NCI-H2227 treated with DMSO at 0.1 percent for 48 hours (cell line): ENCODE results near the gene RAB5B.
"Not testable (repeated sequence)": the region's sequence is repeated elsewhere in the genome, so short reads cannot be mapped to it uniquely, and the experiment has no call there.

Source experiments
- DNase-seq: peaks from one replicate; lab custom pipeline; 2025; lab: John Stamatoyannopoulos, UW

The RAB5B gene

DNA sequence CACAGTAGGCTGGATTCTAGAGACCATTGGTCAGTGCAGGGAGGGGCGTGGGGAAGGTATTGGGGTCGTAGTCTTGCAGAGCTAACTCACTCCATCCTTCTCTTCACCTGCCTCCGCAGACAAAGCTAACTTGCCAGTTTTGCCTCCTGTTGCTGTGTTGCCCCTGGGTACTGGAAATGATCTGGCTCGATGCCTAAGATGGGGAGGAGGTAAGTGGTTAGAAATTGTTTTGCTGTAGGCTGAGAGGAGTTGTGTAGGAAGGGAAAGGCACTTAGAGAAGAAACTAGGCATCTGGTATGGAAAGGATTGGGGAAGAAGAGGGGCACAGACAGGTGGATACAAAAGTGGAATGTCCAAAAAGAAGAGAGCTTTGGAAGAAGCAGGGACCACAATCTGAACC is 31.8 kb upstream of the RAB5B start:
- no peak for DNase-seq

DNA sequence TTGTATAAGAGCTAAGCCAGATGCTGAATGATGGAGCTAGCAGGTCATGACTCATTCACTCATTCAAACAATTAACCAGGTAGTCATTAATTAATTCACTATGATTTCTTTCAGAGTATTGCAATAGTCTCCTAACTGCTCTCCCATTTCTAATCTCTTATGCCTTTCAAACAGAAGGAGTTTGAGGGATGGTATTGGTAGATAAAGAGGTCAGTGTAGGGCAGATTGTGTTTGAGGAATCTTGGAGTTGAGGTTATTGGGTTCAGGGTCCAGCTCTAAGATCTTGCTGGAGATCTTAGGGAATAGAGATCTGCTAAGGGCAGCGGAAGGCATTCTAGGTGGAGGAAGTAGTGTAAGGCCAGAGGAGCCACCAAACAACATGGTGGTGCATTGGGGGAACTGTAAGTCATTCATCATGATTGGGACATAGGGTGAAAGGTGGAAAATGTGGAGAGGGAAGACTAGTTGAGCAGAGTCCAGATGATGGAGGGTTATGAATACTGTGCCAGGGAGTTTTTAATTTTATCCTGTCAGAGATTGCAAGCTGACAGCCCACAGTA is 31.2 kb upstream of the RAB5B start:
- no peak for DNase-seq

DNA sequence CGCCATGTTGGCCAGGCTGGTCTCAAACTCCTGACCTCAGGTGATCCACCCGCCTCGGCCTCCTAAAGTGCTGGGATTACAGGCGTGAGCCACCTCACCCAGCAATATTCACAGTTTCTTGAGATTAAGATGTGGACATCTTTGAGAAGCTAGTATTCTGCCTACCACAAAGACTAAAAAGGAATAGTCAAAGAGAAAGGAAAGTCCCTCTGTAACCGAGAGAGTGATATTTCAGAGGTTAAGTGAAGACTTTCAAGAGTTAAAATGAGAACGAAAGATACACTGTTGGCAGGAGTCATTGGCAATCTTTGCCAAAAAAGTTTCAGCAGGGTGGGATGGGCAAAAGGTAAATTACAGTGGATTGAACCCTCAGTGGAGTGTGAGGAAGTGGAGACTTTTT is 27.3 kb upstream of the RAB5B start:
- no peak for DNase-seq

DNA sequence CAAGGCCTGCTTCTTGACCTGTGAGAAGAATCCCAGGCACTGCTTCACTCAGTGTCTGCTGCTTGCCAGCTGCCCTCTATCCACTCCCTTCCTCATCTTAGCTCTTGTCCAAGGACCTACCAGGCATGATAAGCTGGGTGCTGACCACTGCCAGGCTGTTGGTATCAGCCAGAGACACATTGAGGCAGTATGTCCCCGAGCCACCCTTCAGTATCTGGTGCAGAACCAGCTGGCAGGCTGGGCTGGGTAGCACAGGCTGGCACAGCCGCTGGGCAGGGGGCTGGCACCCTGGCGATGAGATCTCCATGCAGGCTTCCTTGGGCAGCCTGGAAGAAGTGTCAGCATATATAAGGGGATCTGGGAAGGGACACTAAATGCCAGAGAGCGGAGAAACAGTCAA is 18.5 kb upstream of the RAB5B start:
- DNase-seq: no peak

DNA sequence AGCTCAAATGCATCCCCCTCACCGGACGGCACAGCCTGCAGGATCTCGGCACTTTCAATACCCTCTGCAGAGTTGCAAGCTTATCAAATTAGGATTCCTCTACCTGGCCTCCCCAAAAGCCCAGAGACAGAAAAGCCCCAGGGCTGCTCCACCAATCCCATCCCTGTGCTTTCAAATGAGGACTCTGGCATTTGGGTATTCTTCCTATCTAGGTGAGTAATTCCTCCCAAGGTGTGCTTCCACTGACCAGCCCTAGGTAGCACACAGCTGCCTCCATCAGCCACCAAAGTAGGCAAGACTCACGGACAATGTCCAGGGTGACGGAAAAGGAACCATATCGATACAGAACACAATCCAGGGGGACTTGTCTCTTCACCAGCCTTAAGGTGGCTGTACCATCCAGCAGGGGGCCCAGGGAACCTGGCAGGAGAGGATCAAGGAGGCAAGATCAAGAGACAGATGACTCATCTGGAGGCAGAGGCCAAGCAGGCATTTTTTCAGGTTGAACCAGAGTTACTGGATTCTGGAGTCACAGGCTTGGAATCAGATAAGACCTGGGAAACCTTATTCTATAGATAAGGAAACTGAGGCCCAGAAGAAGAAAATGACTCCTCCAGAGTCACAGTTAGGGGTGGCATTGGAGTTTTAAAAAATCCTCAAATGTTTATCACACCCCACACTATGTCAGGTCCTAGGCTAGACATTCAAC is 17.9 kb upstream of the RAB5B start:
- DNase-seq: no peak

DNA sequence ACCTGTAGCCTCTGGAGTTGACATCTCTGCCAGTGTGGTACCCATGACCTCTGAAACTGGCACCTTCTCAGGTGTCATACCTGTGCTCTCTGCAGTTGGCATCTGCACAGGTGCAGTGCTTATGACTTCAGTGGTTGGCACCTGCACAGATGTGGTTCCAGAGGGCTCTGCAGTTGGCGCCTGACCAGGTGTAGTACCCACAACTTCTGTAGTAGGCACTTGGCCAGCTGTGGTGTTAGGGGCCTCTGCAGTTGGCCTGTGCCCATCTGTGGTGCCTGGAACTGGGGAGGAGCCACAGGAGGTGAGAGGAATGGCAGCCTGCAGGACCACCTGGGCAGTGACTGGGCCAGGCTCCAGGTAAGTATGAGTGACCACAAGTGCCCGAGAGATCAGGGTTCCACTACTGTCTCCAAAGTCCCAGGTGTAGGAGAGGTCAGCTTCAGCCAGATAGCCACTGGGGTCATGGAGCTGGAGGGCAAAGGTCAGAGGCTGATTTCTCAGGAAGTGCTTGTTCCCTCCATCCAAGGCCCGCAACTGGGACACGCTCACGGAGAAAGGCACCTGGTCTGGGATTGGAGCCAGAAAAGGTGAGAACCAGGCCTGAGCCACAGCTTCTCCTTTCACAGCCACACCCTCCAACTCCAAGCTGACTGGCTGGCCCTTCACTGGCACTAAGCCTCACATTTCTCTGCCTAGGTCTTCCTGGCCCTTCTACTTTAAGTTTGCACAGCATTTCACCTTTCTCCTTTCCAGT is 16.6 kb upstream of the RAB5B start:
- DNase-seq: no peak

DNA sequence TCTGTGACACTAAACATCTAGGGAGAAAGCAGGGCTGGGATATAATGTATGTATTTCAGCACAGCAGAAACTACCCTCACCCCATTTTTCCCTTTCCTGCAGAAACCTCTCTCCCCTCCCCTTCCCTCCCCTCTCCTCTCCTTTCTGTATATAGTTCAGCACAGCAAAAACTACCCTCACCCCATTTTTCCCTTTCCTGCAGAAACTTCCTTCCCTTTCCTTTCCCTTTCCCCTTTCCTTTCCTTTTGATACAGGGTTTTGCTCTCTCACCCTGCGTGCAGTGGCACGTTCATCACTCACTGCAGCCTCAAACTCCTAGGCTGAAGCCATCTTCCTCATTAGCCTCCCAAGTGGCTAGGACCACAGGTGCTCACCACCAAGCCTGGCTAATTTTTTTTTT is 10.1 kb upstream of the RAB5B start:
- DNase-seq: no peak

DNA sequence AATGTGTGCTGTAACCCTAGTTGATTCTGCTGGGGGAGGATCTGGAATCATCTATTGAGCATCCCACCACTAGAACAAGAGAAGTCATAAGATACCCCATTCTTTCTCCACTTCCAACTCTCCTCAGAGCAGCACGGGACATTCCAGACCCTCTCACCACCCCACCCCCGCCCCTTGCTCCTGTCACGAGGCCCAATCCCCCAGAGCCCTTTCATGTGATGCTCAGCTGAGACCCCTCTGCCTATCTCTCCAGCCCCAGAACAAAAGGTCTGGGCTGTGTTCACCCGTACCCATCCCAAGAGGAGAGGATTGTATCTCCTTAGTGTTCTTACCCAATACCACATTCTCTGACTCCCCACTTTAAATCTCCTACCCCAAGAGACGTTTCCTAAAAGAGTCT is 8.6 kb upstream of the RAB5B start:
- DNase-seq: no peak

DNA sequence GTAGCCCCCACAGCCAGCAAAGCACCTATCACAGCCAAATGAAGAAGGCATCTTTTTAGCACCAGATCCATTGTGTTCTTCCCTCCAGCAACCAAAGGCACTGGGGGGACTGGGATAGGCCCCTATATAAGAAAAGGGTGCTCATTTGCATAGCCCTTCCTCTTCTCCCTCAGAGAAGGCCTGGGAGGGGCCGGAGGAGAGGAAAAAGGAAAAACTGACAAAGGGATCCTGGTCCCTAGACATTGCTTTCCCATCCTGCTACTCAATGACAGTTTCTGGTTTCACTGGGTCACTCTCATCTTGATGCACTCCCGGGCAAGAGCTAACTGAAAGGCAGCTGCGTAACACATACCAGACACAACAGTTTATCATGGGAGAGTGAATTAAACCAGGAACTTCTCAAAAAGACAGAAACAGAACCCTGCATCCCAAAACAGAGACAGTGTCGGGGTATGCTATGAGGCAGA is 7.9 kb upstream of the RAB5B start, which contains the start of gene PMEL:
PMEL (minus strand) TSS at position 102 of the 467 bp plus-strand sequence; CDS start at position 71, 31 bp downstream.
- DNase-seq: no peak

DNA sequence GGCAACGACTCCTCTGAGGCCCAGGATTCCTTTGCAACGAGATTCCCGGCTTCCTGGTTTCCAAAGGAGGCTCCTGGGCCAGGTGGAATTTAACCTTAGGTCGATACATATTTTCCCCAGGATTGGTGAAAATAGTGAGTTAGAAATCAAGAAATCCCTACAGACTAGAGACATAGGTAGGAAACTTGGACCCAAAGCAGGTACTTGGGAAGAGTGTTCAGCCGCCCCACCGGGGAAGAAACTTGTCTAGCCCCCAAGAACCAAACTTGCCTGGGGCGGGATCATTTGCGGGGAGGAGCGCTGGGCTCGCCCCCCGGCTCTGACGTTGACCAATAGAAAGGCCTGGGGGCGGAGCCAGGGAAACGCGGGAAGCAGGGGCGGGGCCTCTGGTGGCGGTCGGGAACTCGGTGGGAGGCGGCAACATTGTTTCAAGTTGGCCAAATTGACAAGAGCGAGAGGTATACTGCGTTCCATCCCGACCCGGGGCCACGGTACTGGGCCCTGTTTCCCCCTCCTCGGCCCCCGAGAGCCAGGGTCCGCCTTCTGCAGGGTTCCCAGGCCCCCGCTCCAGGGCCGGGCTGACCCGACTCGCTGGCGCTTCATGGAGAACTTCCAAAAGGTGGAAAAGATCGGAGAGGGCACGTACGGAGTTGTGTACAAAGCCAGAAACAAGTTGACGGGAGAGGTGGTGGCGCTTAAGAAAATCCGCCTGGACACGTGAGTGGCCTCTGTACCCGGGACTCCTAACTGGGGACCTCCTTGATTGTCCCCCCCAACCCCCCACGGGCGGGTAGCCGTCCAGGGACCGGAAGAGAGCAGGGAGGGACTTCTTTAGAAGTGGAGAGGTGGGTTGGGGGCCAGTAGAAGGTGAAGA is 7.2 kb upstream of the RAB5B start, which contains the start of gene CDK2:
CDK2 (plus strand) TSS at position 423 of the 874 bp plus-strand sequence; CDS start at position 602, 179 bp downstream.
- DNase-seq: peak; percentile 65

DNA sequence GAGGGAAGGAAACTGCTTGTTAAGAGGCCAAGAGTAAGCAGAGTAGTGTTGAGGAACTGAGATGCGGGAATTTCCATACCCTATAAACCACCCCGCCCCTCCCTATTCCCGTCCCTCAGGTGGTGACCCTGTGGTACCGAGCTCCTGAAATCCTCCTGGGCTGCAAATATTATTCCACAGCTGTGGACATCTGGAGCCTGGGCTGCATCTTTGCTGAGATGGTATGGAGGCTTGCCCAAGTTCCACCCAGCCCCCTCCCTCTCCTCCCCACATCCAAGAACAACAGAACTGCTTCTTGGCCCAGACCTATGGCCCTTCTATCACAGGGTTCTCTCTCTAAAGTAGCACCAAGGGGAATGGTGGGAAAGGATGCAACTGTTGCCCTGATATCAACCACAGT is 4.5 kb upstream of the RAB5B start:
- DNase-seq: no peak

DNA sequence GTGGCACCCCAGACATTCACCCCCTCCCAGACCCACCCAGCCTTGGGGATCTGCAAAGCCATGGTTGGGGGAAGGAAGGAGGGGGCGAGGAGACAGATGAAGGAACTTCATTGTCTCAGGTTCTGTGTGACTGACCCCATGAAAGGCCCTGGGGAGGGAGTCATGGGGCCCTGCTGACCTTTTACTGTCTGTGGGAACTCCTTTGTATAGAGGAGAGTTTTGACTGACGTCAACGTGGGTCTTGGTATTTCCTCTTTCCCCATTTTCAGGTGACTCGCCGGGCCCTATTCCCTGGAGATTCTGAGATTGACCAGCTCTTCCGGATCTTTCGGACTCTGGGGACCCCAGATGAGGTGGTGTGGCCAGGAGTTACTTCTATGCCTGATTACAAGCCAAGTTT is 3.1 kb upstream of the RAB5B start:
- no peak for DNase-seq

DNA sequence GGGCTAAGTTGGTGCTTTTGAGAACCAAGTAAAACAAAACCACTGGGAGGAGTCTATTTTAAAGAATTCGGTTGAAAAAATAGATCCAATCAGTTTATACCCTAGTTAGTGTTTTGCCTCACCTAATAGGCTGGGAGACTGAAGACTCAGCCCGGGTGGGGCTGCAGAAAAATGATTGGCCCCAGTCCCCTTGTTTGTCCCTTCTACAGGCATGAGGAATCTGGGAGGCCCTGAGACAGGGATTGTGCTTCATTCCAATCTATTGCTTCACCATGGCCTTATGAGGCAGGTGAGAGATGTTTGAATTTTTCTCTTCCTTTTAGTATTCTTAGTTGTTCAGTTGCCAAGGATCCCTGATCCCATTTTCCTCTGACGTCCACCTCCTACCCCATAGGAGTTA is 1.8 kb upstream of the RAB5B start:
- no peak for DNase-seq

DNA sequence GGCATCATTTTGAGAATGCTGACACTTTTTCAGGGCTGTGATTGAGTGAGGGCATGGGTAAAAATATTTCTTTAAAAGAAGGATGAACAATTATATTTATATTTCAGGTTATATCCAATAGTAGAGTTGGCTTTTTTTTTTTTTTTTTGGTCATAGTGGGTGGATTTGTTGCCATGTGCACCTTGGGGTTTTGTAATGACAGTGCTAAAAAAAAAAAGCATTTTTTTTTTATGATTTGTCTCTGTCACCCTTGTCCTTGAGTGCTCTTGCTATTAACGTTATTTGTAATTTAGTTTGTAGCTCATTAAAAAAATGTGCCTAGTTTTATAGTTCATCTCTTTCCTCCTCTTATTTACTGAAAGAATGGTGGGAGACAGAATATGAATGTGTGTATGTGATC is 1.4 kb upstream of the RAB5B start:
- no peak for DNase-seq

DNA sequence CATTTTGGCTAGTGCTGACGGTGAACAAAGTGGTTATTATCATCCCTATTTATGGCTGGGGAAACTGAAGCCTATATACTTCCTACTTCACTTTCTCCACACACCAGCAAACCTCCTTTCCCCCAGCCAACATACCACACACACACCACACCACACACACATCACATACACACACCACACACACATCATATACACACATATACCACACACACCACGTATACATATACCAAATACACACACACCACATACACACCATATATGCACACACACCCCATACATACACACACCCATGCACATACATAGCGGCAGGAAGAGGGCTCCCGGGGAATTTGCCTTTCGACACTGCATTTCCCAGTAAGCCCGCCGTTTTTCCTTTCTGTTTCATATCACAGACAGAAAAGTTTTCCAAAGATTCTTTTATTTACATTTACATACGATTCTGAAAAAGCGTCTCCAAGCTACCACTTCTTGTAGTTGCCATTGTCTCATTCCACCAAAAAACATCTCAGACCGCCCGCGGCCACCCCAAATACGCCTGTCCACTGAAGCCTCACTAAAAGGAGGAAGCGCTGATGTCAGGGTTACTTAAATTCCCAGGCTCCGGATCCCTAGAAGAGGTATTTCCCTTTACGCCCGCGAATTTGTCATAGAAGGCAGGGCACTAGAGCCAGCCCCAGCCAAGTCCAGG is 823 bp upstream of the RAB5B start:
- DNase-seq: no peak

DNA sequence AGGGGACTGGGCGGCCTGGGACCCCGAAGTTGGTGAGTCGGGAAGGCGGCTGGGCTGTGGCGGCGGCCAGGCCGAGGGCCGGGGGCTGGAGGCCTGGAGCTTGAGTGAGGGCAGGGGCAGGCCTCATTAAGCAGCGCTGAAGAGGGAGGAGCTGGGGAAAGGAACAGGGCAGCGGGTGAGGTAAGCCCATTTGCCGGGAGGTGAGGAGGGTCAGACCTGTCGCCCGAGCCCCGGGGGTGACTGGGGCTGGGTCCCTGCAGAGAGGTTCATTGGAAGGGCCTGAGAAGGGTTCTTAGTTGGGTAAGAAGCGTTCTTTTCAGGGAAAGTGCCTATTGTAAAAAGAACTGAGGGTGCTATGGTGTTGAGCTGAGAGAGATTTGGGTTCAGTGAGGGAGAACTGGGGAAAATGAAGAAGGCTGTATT is 441 bp downstream of the RAB5B start:
- no peak for DNase-seq

DNA sequence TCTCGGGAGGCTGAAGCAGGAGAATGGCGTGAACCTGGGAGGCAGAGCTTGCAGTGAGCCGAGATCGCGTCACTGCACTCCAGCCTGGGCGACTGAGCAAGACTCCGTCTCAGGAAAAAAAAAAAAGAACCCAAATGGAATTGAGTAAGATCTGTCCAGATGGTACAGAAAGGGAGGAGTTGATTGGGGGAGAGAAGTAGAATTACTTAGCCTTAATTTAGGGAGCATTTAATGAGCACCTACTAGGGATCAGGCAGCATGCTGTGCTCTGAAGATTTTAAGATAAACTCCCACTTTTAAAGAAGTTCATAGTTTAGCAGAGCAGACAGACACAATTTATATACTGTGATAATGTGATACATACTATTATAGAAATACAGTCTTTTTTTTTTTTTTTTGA is 4.5 kb downstream of the RAB5B start:
- DNase-seq: no peak

DNA sequence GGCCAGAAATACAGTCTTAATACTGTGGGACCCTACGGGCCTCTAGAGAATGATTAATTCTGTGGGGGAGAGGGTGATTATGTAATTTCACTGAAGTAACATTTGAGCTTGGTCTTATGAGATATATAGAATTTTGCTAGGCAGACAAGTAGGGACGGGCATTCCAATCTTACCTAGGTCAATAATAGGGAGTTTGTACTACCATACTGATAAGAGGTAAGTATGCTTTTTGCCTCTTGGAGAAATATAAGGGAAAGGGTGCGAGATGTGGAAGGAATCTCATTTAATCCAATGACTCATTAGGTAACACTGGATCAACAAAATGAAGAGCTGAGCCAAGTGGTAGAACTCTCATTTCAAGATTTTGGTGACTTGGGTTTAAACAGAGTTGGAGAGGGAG is 5.2 kb downstream of the RAB5B start:
- no peak for DNase-seq

DNA sequence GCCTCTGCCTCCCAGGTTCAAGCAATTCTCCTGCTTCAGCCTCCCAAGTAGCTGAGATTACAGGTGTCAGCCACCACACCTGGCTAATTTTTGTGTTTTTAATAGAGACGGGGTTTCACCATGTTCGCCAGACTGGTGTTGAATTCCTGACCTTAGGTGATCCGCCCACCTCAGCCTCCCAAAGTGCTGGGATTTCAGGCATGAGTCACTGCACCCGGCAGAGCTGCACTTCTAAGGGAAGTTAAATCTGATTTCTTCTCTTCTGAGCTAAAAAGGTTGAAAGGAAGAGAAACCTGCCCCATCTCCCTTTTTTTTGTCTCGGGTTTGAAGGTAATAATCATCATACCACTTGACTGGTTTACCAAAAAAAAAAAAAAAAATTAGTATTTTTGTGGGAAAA is 8.0 kb downstream of the RAB5B start:
- not testable (repeated sequence) for DNase-seq

DNA sequence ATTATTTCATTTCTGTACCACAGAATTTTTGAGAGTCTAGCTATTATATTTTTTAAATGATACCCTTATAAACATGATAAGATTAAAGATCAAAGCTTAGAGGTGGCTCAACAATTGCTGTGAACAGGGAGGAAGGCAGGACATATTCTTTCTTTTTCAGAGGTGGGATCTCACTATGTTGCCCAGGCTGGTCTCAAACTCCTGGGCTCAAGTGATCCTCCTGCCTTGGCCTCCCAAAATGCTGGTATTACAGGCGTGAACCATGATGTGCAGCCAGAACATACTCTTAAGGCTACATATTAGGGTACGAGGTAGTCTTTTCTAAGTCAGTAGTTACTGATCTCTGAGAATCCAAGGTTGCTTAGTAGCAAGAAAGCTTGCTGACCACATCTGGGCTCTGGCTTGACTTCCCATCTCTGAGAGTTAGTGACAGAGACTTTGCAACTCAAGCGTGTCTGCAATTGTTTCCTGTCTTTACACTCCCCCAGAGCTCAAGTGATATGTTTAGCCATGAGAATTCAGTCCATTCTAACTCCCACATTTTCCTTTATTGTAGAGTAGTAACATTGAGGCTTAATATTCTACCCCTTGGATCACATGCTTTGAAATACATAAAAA is 8.6 kb downstream of the RAB5B start:
- no peak for DNase-seq

DNA sequence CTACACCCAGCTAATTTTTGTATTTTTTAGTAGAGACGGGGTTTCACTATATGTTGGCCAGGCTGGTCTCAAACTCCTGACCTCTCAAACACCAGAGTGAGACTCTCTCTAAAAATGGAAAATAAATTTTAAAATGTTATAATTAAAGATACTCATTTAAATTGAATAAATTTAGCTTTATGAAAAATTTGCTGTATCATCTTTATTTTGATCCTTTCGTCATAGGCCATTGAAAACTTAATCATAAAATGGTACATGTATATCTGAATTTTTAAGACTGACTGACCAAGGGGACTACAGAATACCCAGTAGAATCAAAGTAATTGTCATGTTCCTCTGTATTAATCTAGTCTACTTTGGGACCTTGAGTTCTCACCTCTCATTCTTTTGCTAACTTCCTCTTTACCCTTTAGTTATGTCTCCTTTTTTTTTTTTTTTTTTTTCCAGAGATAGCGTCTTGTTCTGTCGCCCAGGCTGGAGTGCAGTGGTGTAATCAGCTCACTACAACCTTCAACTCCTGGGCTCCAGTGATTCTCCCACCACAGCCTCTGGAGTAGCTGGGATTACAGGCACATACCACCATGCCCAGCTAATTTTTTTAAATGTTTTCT is 9.5 kb downstream of the RAB5B start:
- no peak for DNase-seq
